ENCODE measurements around the gene PEX5L.

The PEX5L gene

DNA sequence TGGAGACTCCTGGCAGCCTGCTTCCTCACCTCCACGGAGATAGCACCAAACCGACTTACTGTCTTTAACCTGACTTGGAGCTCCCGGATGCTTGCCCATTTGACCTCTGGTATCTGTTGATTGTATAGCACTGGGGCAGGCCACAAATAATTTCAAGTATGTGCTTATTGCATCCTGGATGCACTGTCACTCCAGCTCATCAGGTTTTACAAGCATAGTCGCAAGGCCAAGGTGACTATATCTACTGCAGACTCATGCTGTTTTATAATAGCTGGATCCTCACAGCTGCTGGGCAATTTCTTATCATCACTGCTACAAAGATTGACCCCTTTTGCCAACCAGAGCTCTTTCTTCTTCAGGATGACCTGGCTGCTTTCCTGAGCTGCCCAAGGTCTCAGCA is 45.6 kb downstream of the PEX5L start:
- peak; percentile 1 to 38 for DNase-seq
- Histone ChIP-seq H2AK5ac (ENCODE audit: low read length) (no peak overlapping the region), H4K12ac (ENCODE audit: low read depth, low read length) (no peak overlapping the region), H2AFZ (ENCODE audit: insufficient read depth, low read length, poor library complexity) (no peak overlapping the region), H3K27ac (ENCODE audit: low read depth, low read length) (no peak overlapping the region), H3K36me3 (ENCODE audit: control insufficient read depth in 1 of 2, insufficient read depth in 2 of 2, low read length in 2 of 2) (no peaks in the 10 kb centered on the region), H3K14ac (ENCODE audit: low read length) (no peak overlapping the region), H2BK120ac (ENCODE audit: insufficient read depth, low read length, poor library complexity) (no peak overlapping the region), H4K8ac (ENCODE audit: low read depth, low read length) (no peak overlapping the region), H3K9ac (ENCODE audit: low read length) (no peak overlapping the region), H3K23ac (ENCODE audit: low read length) (no peak overlapping the region), H4K91ac (ENCODE audit: low read depth, low read length) (no peak overlapping the region), H3K27me3 (ENCODE audit: insufficient read depth, low read length) (no peaks in the 10 kb centered on the region), H3K79me2 (ENCODE audit: control insufficient read depth, insufficient read depth, low read length, poor library complexity) (no peaks in the 10 kb centered on the region), H3K79me1 (ENCODE audit: low read length) (no peaks in the 10 kb centered on the region), H3K9me3 (ENCODE audit: insufficient read depth, low read depth, low read length) (no peaks in the 10 kb centered on the region), H3K4ac (ENCODE audit: low read depth, low read length) (no peak overlapping the region), H3K18ac (ENCODE audit: low read length) (no peak overlapping the region), H2BK12ac (ENCODE audit: low read length) (no peak overlapping the region), H3K4me2 (ENCODE audit: low read length) (no peak overlapping the region), H3K4me1 (ENCODE audit: control insufficient read depth in 1 of 2, insufficient read depth in 2 of 2, low read length in 2 of 2) (peaks cover 0 to 2% of the 10 kb centered on the region in 2 experiments), H2BK5ac (ENCODE audit: low read depth, low read length, poor library complexity) (no peak overlapping the region), H3K4me3 (ENCODE audit: low read depth, low read length) (no peak overlapping the region)
- no CpG with 5 or more reads among the region's 4 CpGs for WGBS (ENCODE audit: extremely low coverage, insufficient coverage, insufficient read length)

GRCh38 chr3:179981646-179982045 is 55.1 kb downstream of the PEX5L start:
- H2BK12ac ChIP-seq (ENCODE audit: low read length), result no peak overlapping the region
- no peak overlapping the region for H4K8ac ChIP-seq (ENCODE audit: low read depth, low read length)
- no peak overlapping the region for H2BK120ac ChIP-seq (ENCODE audit: insufficient read depth, low read length, poor library complexity)
- no peak overlapping the region for H3K18ac ChIP-seq (ENCODE audit: low read length)
- no peak overlapping the region for H3K4ac ChIP-seq (ENCODE audit: low read depth, low read length)
- no peak for DNase-seq
- H4K91ac ChIP-seq (ENCODE audit: low read depth, low read length), result no peak overlapping the region
- H3K27ac ChIP-seq (ENCODE audit: low read depth, low read length), result no peak overlapping the region
- no peak overlapping the region for H4K12ac ChIP-seq (ENCODE audit: low read depth, low read length)
- no peak overlapping the region for H3K23ac ChIP-seq (ENCODE audit: low read length)
- H2BK5ac ChIP-seq (ENCODE audit: low read depth, low read length, poor library complexity), result no peak overlapping the region
- H3K36me3 ChIP-seq (ENCODE audit: control insufficient read depth in 1 of 2, insufficient read depth in 2 of 2, low read length in 2 of 2), result no peaks in the 10 kb centered on the region
- H2AFZ ChIP-seq (ENCODE audit: insufficient read depth, low read length, poor library complexity), result no peak overlapping the region
- H3K4me3 ChIP-seq (ENCODE audit: low read depth, low read length), result no peak overlapping the region
- H3K27me3 ChIP-seq (ENCODE audit: insufficient read depth, low read length), result no peaks in the 10 kb centered on the region
- no peaks in the 10 kb centered on the region for H3K79me2 ChIP-seq (ENCODE audit: control insufficient read depth, insufficient read depth, low read length, poor library complexity)
- H3K4me1 ChIP-seq (ENCODE audit: control insufficient read depth in 1 of 2, insufficient read depth in 2 of 2, low read length in 2 of 2), result no peaks in the 10 kb centered on the region
- no peak overlapping the region for H2AK5ac ChIP-seq (ENCODE audit: low read length)
- H3K9ac ChIP-seq (ENCODE audit: low read length), result no peak overlapping the region
- no peaks in the 10 kb centered on the region for H3K9me3 ChIP-seq (ENCODE audit: insufficient read depth, low read depth, low read length)
- no peaks in the 10 kb centered on the region for H3K79me1 ChIP-seq (ENCODE audit: low read length)
- no peak overlapping the region for H3K14ac ChIP-seq (ENCODE audit: low read length)
- no peak overlapping the region for H3K4me2 ChIP-seq (ENCODE audit: low read length)

DNA sequence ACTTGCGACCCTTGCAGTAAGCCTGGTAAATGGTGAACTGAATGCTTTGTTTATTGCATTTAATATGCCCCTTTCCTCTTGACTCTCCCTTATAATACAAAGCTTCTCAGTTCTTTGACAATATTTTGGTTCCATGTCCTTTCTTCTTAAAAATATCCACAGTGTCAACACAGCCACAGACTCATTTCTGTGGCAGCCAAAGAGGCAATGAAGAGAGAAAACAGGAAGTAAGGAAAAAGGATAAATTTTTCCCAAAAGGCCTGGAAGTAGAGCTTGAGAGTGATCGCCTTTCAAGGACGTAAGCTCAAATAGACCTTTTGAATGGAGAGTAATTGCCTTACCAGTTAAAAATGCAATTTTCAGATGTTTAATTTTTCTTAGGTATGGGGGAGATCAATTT is 59.4 kb downstream of the PEX5L start:
- H2BK120ac ChIP-seq (ENCODE audit: insufficient read depth, low read length, poor library complexity), result no peak overlapping the region
- H3K79me1 ChIP-seq (ENCODE audit: low read length), result no peaks in the 10 kb centered on the region
- no peak overlapping the region for H3K27ac ChIP-seq (ENCODE audit: low read depth, low read length)
- no peak overlapping the region for H2AFZ ChIP-seq (ENCODE audit: insufficient read depth, low read length, poor library complexity)
- no peak overlapping the region for H3K18ac ChIP-seq (ENCODE audit: low read length)
- no peak overlapping the region for H3K4me2 ChIP-seq (ENCODE audit: low read length)
- no peaks in the 10 kb centered on the region for H3K9me3 ChIP-seq (ENCODE audit: insufficient read depth, low read depth, low read length)
- no peak overlapping the region for H2BK12ac ChIP-seq (ENCODE audit: low read length)
- no peak overlapping the region for H3K14ac ChIP-seq (ENCODE audit: low read length)
- H3K36me3 ChIP-seq (ENCODE audit: control insufficient read depth in 1 of 2, insufficient read depth in 2 of 2, low read length in 2 of 2), result no peaks in the 10 kb centered on the region
- WGBS (ENCODE audit: extremely low coverage, insufficient coverage, insufficient read length), result no CpG with 5 or more reads among the region's 3 CpGs
- H3K4ac ChIP-seq (ENCODE audit: low read depth, low read length), result no peak overlapping the region
- no peak overlapping the region for H4K12ac ChIP-seq (ENCODE audit: low read depth, low read length)
- H3K9ac ChIP-seq (ENCODE audit: low read length), result no peak overlapping the region
- no peaks in the 10 kb centered on the region for H3K79me2 ChIP-seq (ENCODE audit: control insufficient read depth, insufficient read depth, low read length, poor library complexity)
- H3K4me1 ChIP-seq (ENCODE audit: control insufficient read depth in 1 of 2, insufficient read depth in 2 of 2, low read length in 2 of 2), result no peaks in the 10 kb centered on the region
- H2AK5ac ChIP-seq (ENCODE audit: low read length), result no peak overlapping the region
- no peak overlapping the region for H4K8ac ChIP-seq (ENCODE audit: low read depth, low read length)
- no peak overlapping the region for H3K4me3 ChIP-seq (ENCODE audit: low read depth, low read length)
- no peak overlapping the region for H3K23ac ChIP-seq (ENCODE audit: low read length)
- DNase-seq, result no peak
- H4K91ac ChIP-seq (ENCODE audit: low read depth, low read length), result no peak overlapping the region
- H2BK5ac ChIP-seq (ENCODE audit: low read depth, low read length, poor library complexity), result no peak overlapping the region
- no peaks in the 10 kb centered on the region for H3K27me3 ChIP-seq (ENCODE audit: insufficient read depth, low read length)

DNA sequence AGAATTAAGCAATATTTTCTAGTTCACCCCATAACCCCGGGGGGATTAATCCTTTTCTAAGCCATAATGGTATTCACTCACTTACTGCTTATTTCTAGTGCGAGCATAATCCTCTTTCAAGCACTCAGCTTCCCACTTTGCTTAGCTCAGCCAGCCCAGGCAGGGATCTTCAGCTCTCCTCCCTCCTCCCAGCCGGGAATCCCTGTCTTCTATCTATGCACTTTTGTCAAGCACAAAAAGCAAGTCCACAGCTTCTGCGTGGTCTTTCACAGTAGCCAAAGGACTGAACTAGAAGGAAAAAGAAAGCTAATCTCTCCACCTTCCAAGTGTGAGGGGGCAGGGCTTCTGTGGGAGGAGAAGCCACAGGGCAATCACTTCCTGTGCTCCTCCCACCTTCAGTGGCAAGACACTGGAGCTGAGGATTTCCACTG is 62.8 kb downstream of the PEX5L start:
- Histone ChIP-seq H3K4ac (ENCODE audit: low read depth, low read length) (no peak overlapping the region), H3K9ac (ENCODE audit: low read length) (no peak overlapping the region), H2AK5ac (ENCODE audit: low read length) (no peak overlapping the region), H3K4me1 (ENCODE audit: control insufficient read depth in 1 of 2, insufficient read depth in 2 of 2, low read length in 2 of 2) (no peaks in the 10 kb centered on the region), H2AFZ (ENCODE audit: insufficient read depth, low read length, poor library complexity) (peak overlapping the region; percentile 0), H3K9me3 (ENCODE audit: insufficient read depth, low read depth, low read length) (no peaks in the 10 kb centered on the region), H4K91ac (ENCODE audit: low read depth, low read length) (no peak overlapping the region), H2BK12ac (ENCODE audit: low read length) (no peak overlapping the region), H2BK120ac (ENCODE audit: insufficient read depth, low read length, poor library complexity) (no peak overlapping the region), H4K12ac (ENCODE audit: low read depth, low read length) (no peak overlapping the region), H3K79me2 (ENCODE audit: control insufficient read depth, insufficient read depth, low read length, poor library complexity) (no peaks in the 10 kb centered on the region), H3K14ac (ENCODE audit: low read length) (no peak overlapping the region), H3K27ac (ENCODE audit: low read depth, low read length) (no peak overlapping the region), H3K36me3 (ENCODE audit: control insufficient read depth in 1 of 2, insufficient read depth in 2 of 2, low read length in 2 of 2) (no peaks in the 10 kb centered on the region), H3K23ac (ENCODE audit: low read length) (no peak overlapping the region), H3K4me3 (ENCODE audit: low read depth, low read length) (no peak overlapping the region), H4K8ac (ENCODE audit: low read depth, low read length) (no peak overlapping the region), H3K27me3 (ENCODE audit: insufficient read depth, low read length) (no peaks in the 10 kb centered on the region), H3K4me2 (ENCODE audit: low read length) (no peak overlapping the region), H3K18ac (ENCODE audit: low read length) (no peak overlapping the region), H3K79me1 (ENCODE audit: low read length) (no peaks in the 10 kb centered on the region), H2BK5ac (ENCODE audit: low read depth, low read length, poor library complexity) (no peak overlapping the region)
- no peak for DNase-seq
- WGBS (ENCODE audit: extremely low coverage, insufficient coverage, insufficient read length), result no CpG with 5 or more reads among the region's 4 CpGs

Data from trophoblast cell (in vitro differentiated cells and primary cell).